GM12878 (cell line): Measurements from ENCODE around the gene BBS1. TPM values are rescaled to one million over a fixed set of nuclear protein-coding genes. Genes with fewer than 3 reads are reported as not detected.

Experiments used
- ATAC-seq: fragments of 200-7000 bp; cut with Tn5 transposase; 3 replicates; pipeline ENCODE4 v1.9.1; 2020; ENCODE audit warnings: mild to moderate bottlenecking, moderate library complexity
- BruUV-seq: library from RNA; stranded (reverse); fragments of 400-500 nt; replicated peaks from 2 replicates; lab custom pipeline; 2021; lab: Mats Ljungman, UMichigan
- CTCF ChIA-PET: fragments of 300-600 bp; sonication (Branson Sonifier 250); formaldehyde crosslinking; extraction: SDS; loops from one replicate; lab custom pipeline; 2021; ENCODE audit warnings: inconsistent platforms; lab: Yijun Ruan, JAX
- POLR2A ChIA-PET: fragments of 350-600 bp; formaldehyde crosslinking; extraction: SDS; loops from one replicate; lab custom pipeline; 2021; ENCODE audit warnings: inconsistent platforms; lab: Charles Lee
- RAD21 ChIA-PET: fragments of 300-600 bp; sonication (Branson Sonifier 250); formaldehyde crosslinking; loops from one replicate; lab custom pipeline; 2023; ENCODE audit warnings: antibody characterized with exemption; ENCODE audit not compliant: unreplicated experiment; lab: Charles Lee
- SMC1A ChIA-PET: fragments of 300-600 bp; sonication (Branson Sonifier 250); formaldehyde crosslinking; loops from one replicate; lab custom pipeline; 2023; ENCODE audit not compliant: unreplicated experiment, uncharacterized antibody; lab: Charles Lee
- DNase-seq: peaks from one replicate; pipeline ENCODE4 v3.0.0-alpha.2; 2011; ENCODE audit warnings: low read depth, low spot score
- FAIRE-seq: peaks from 3 replicates; lab custom pipeline; 2011; peaks lifted over from hg19 to GRCh38; lab: Jason Lieb, UNC
- H2AFZ ChIP-seq: 2 replicates; pipeline ENCODE4 v1.6.0; 2011; ENCODE audit warnings: low read depth, low read length, control low read depth; ENCODE audit not compliant: control insufficient read depth
- H3K27ac ChIP-seq: 2 replicates; pipeline ENCODE4 v1.5.1; 2011; ENCODE audit warnings: control low read depth; ENCODE audit not compliant: control insufficient read depth, insufficient read depth
- H3K27me3 ChIP-seq, 2 experiments: replicated peaks in 1 of 2; 2 replicates each; pipeline versions ENCODE4 v1.6.0 to v1.6.1; 2011; ENCODE audit warnings: low read length in 1 of 2; ENCODE audit not compliant: control insufficient read depth in 2 of 2, insufficient read depth in 2 of 2
- H3K36me3 ChIP-seq, 2 experiments: 2 replicates each; pipeline ENCODE4 v1.5.1; 2011; ENCODE audit warnings: low read length in 1 of 2; ENCODE audit not compliant: control insufficient read depth in 2 of 2, insufficient read depth in 2 of 2
- H3K4me1 ChIP-seq: 2 replicates; pipeline ENCODE4 v1.6.1; 2011; ENCODE audit warnings: mild to moderate bottlenecking, low read length, moderate library complexity, mixed read lengths; ENCODE audit not compliant: control insufficient read depth, insufficient read depth
- H3K4me2 ChIP-seq: 2 replicates; pipeline ENCODE4 v1.6.0; 2011; ENCODE audit warnings: control low read depth; ENCODE audit not compliant: control insufficient read depth, insufficient read depth
- H3K4me3 ChIP-seq: fragments of 200-600 bp; sonication (generic); 2 replicates; pipeline ENCODE4 v1.5.1; 2016
- H3K79me2 ChIP-seq: 2 replicates; pipeline ENCODE4 v1.6.0; 2011; ENCODE audit warnings: low read length; ENCODE audit not compliant: control insufficient read depth, insufficient read depth
- H3K9ac ChIP-seq: 2 replicates; pipeline ENCODE4 v1.8.0; 2011; ENCODE audit warnings: low read length, control low read depth, mixed read lengths; ENCODE audit not compliant: control insufficient read depth, insufficient read depth
- H3K9me3 ChIP-seq: replicated peaks from 3 replicates; pipeline ENCODE4 v1.5.1; 2011; ENCODE audit warnings: mild to moderate bottlenecking, low read length; ENCODE audit not compliant: control insufficient read depth, insufficient read depth
- H4K20me1 ChIP-seq: 2 replicates; pipeline ENCODE4 v1.6.0; 2011; ENCODE audit not compliant: control insufficient read depth, insufficient read depth
- POLR2A ChIP-seq: IDR thresholded peaks from 2 replicates; pipeline ENCODE4 v1.6.1; 2011; ENCODE audit warnings: low read depth, mild to moderate bottlenecking, low read length
- ZNF687 ChIP-seq: fragments of 450-650 bp; IDR thresholded peaks from 2 replicates; pipeline ENCODE4 v1.6.1; 2017; ENCODE audit warnings: mild to moderate bottlenecking, moderate library complexity
- WGBS: methylation state at CpG from one replicate; pipeline ENCODE4 v1.1.6; 2016; ENCODE audit warnings: low lambda C conversion rate; ENCODE audit not compliant: insufficient replicate concordance, insufficient coverage; ENCODE audit errors: missing lambda C conversion rate; 5-methylcytosine and 5-hydroxymethylcytosine counted together
- in situ Hi-C: fragments of 300-500 bp; cut with MboI; formaldehyde crosslinking; loops from 9 replicates; pipeline ENCODE4 v1.14.3; 2018; ENCODE audit warnings: mixed read lengths
- intact Hi-C: fragments of 100-400 bp; cut with micrococcal nuclease; formaldehyde crosslinking; loops from one replicate; pipeline ENCODE4 v1.14.2; 2022; ENCODE audit not compliant: unreplicated experiment
- polyA plus RNA-seq, 11 experiments: library from polyadenylated mRNA; depleted of rRNA in 4 of 11; unstranded in 6 of 11; stranded (reverse) in 5 of 11; fragments of >200 nt; fragmentation: Nextera tagmentation in 4 of 11; fragmentation: Illumina TruSeq in 1 of 11; extraction: Ambion mirVana in 4 of 11; extraction: Trizol in 1 of 11; gene quantifications; 1 replicate in 1 of 11; 2 replicates in 10 of 11; pipeline versions ENCODE4 v1.2.1 to v1.2.3, GENCODE V29; 2011 to 2016; ENCODE audit warnings: inconsistent platforms in 2 of 11, missing spikeins in 2 of 11, low read depth in 1 of 11
- total RNA-seq, 4 experiments: library from RNA; depleted of rRNA in 3 of 4; stranded (reverse); fragments of >200 nt in 3 of 4; fragmentation: Illumina TruSeq in 1 of 4; extraction: Trizol in 1 of 4; gene quantifications; 2 replicates each; pipeline versions ENCODE4 v1.2.1 to v1.2.3, GENCODE V29; 2013 to 2021

Gene BBS1
- total and polyA plus RNA-seq, 10 of the 15 experiments (the other 5 are each of a cell fraction or from before 2014, with no cell fraction given) = 2.5 to 14.7 (median 8.7) TPM

- peaks cover 17% of the 10 kb centered on the region for H3K79me2 ChIP-seq
- no peaks in the 10 kb centered on the region for H4K20me1 ChIP-seq
- intact Hi-C loops (no loop called here), in situ Hi-C loops (no loop called here)
- ChIA-PET CTCF (interaction anchor here (1.1 kb wide), 1 partner anchor 58 kb away, joined by 3 read pairs; no protein-coding TSS in a partner anchor), SMC1A (no interaction called here), RAD21 (no interaction called here), POLR2A (no interaction called here)
- TF ChIP-seq ZNF687 (no peak), POLR2A (0 out of 2 replicates have a peak, but pooled peaks have one; percentile 12)
- no peaks in the 10 kb centered on the region for H3K27me3 ChIP-seq
- ATAC-seq (no peak), FAIRE-seq (no peak), DNase-seq (no peak)
- no TSS peak for BruUV-seq
- no peak overlapping the region for H3K4me3 ChIP-seq
- no peak overlapping the region for H3K4me2 ChIP-seq
- no peaks in the 10 kb centered on the region for H3K4me1 ChIP-seq
- H3K9me3 ChIP-seq = no peaks in the 10 kb centered on the region
- H3K27ac ChIP-seq = no peak overlapping the region
- 79% methylated on average over 10 of the region's 10 CpGs for WGBS
- no peaks in the 10 kb centered on the region for H3K36me3 ChIP-seq
- no peak overlapping the region for H2AFZ ChIP-seq
- H3K9ac ChIP-seq = no peak overlapping the region
Measured at GRCh38 chr11:66476173-66476840, 34.1 kb upstream of the BBS1 start.
